Right lobe of liver (tissue), 6 donors: ENCODE data around the gene TMTC1. TPM values are rescaled to one million over a fixed set of nuclear protein-coding genes. Genes with fewer than 3 reads are reported as not detected.

Experiments used
- ATAC-seq, 4 donors: fragments of 200-7000 bp; cut with Tn5 transposase; one replicate each; pipeline ENCODE4 v1.9.1; 2020; ENCODE audit warnings: mild to moderate bottlenecking in 4 of 4, moderate library complexity in 4 of 4
- DNase-seq, 3 donors: peaks; one replicate each; pipeline ENCODE4 v3.0.0-alpha.2; 2020
- H3K27ac ChIP-seq, 3 donors: fragments of 200-600 bp; one replicate each; pipeline ENCODE4 v1.8.0; 2022
- H3K27me3 ChIP-seq, 2 donors: fragments of 200-600 bp; one replicate each; pipeline ENCODE4 v1.8.0; 2022
- H3K36me3 ChIP-seq, 4 donors: fragments of 200-600 bp; sonication (generic) in 1 of 4; one replicate each; pipeline versions ENCODE4 v1.5.1 to v1.8.0; 2017 to 2022; ENCODE audit warnings: control low read depth in 1 of 4
- H3K4me1 ChIP-seq, 4 donors: fragments of 200-600 bp; sonication (generic) in 1 of 4; one replicate each; pipeline versions ENCODE4 v1.5.1 to v1.8.0; 2017 to 2022; ENCODE audit warnings: control low read depth in 1 of 4
- H3K4me3 ChIP-seq, 3 donors: fragments of 200-600 bp; one replicate each; pipeline ENCODE4 v1.8.0; 2022
- H3K9me3 ChIP-seq, 4 donors: fragments of 200-600 bp; sonication (generic) in 1 of 4; one replicate each; pipeline versions ENCODE4 v1.5.1 to v1.8.0; 2017 to 2022; ENCODE audit warnings: control low read depth in 1 of 4
- POLR2A ChIP-seq: fragments of 450-650 bp; IDR thresholded peaks from one replicate; pipeline ENCODE4 v1.6.1; 2017; ENCODE audit warnings: antibody characterized with exemption, mild to moderate bottlenecking
- WGBS: methylation state at CpG from one replicate; pipeline ENCODE4 v1.1.6; 2018; ENCODE audit warnings: low coverage, low lambda C conversion rate; ENCODE audit not compliant: insufficient coverage; ENCODE audit errors: missing lambda C conversion rate; 5-methylcytosine and 5-hydroxymethylcytosine counted together
- intact Hi-C, 2 donors: fragments of 100-400 bp; cut with DNase I; formaldehyde crosslinking; loops; one replicate each; pipeline versions ENCODE4 v1.11.2 to v1.14.1; 2022
- total RNA-seq, 6 experiments: library from RNA; depleted of rRNA in 2 of 6; stranded (reverse); fragments of >200 nt in 2 of 6; fragmentation: NEBNext Ultra II Directional in 3 of 6; extraction: Animal tissue kit (Norgen Biotek cat#: 25700) in 3 of 6; gene quantifications; one replicate each; pipeline versions ENCODE4 v1.1.0 to v1.2.4, GENCODE V29; 2016 to 2023
- TF ChIP-seq, protein P1 (sequence below), 4 donors: fragments of 200-600 bp in 3 of 4; fragments of 450-650 bp in 1 of 4; IDR thresholded peaks; one replicate each; pipeline versions ENCODE4 v1.5.1 to v1.8.0; 2016 to 2022; ENCODE audit warnings: antibody characterized with exemption in 4 of 4, mild to moderate bottlenecking in 2 of 4
- donor health status: DM: no; HTN: yes; CAD: no.
- donor health status: DM: no; HTN: no; CAD: no.
- donor health status: DM: no; HTN: no; CAD: no.
- donor health status: DM: no; HTN: yes; CAD: no.
- donor health status: DM: no; HTN: yes; CAD: no.

The TMTC1 gene
- total RNA-seq, 6 experiments from 2014 or later = 3.0 to 4.2 (median 3.5) TPM

GRCh38 chr12:29563636-29564035 lies 220.1 kb downstream of the TMTC1 start:
- DNase-seq (no peak), ATAC-seq (peak in 1 of 4 donors; percentile 33)
- Histone ChIP-seq H3K36me3 (no peaks in the 10 kb centered on the region), H3K4me3 (no peak overlapping the region), H3K4me1 (peaks cover 0 to 3% (median 0%) of the 10 kb centered on the region in 4 donors), H3K27ac (no peak overlapping the region), H3K27me3 (no peaks in the 10 kb centered on the region), H3K9me3 (no peaks in the 10 kb centered on the region)
- 38% methylated on average over 10 of the region's 10 CpGs for WGBS
- TF ChIP-seq, protein P1, sequence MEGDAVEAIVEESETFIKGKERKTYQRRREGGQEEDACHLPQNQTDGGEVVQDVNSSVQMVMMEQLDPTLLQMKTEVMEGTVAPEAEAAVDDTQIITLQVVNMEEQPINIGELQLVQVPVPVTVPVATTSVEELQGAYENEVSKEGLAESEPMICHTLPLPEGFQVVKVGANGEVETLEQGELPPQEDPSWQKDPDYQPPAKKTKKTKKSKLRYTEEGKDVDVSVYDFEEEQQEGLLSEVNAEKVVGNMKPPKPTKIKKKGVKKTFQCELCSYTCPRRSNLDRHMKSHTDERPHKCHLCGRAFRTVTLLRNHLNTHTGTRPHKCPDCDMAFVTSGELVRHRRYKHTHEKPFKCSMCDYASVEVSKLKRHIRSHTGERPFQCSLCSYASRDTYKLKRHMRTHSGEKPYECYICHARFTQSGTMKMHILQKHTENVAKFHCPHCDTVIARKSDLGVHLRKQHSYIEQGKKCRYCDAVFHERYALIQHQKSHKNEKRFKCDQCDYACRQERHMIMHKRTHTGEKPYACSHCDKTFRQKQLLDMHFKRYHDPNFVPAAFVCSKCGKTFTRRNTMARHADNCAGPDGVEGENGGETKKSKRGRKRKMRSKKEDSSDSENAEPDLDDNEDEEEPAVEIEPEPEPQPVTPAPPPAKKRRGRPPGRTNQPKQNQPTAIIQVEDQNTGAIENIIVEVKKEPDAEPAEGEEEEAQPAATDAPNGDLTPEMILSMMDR (IDR thresholded peaks at IDR 0.05) = no peak
- no peak for TF ChIP-seq POLR2A
- intact Hi-C loops = no loop called here

GRCh38 chr12:29563071-29563470 lies 220.7 kb downstream of the TMTC1 start:
- H3K9me3 ChIP-seq = no peaks in the 10 kb centered on the region
- intact Hi-C loops = no loop called here
- 75% methylated on average over 1 of the region's 1 CpG for WGBS

GRCh38 chr12:29562110-29562804 lies 221.5 kb downstream of the TMTC1 start:
- peaks cover 0 to 3% (median 0%) of the 10 kb centered on the region in 4 donors for H3K4me1 ChIP-seq
- WGBS = 55% methylated on average over 4 of the region's 4 CpGs
- no peaks in the 10 kb centered on the region for H3K27me3 ChIP-seq
- intact Hi-C loops = no loop called here
- H3K27ac ChIP-seq = peak overlapping the region in 1 of 3 donors; percentile 27
- H3K4me3 ChIP-seq = no peak overlapping the region
- TF ChIP-seq, protein P1 (IDR thresholded peaks at IDR 0.05) = no peak
- TF ChIP-seq POLR2A = no peak
- H3K9me3 ChIP-seq = no peaks in the 10 kb centered on the region
- ATAC-seq (peak; percentile 38 to 79 (median 70)), DNase-seq (no peak)
- no peaks in the 10 kb centered on the region for H3K36me3 ChIP-seq

More at GRCh38 chr12:29563071-29563470, 220.7 kb downstream of the TMTC1 start:
- peaks cover 0 to 3% (median 0%) of the 10 kb centered on the region in 4 donors for H3K4me1 ChIP-seq
- no peak overlapping the region for H3K27ac ChIP-seq
- no peak for ATAC-seq
- H3K4me3 ChIP-seq = no peak overlapping the region
- H3K36me3 ChIP-seq = no peaks in the 10 kb centered on the region
- DNase-seq = no peak
- TF ChIP-seq POLR2A = no peak
- TF ChIP-seq, protein P1 (IDR thresholded peaks at IDR 0.05) = no peak
- H3K27me3 ChIP-seq = no peaks in the 10 kb centered on the region

DNA sequence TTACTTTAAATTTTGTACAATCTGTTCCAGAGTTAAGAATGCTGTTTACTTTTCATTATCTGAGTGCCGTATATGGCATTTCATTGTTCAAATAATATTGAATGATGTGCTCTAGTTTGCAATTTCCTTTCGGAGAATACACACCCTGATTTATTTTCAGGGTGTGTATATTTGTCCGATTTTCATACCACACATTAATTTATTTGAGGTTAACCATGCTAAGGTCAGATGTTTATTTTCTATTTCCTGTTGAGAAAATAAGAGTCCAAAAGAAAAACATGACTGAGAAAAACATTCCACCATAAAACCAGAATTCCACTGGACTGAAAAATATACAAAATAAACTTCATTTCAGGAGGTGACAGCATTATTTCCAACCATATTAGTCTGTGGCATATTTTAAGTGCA lies 222.1 kb downstream of the TMTC1 start:
- Histone ChIP-seq H3K4me1 (peaks cover 0 to 3% (median 0%) of the 10 kb centered on the region in 4 donors), H3K4me3 (no peak overlapping the region), H3K27ac (peak overlapping the region in 1 of 3 donors; percentile 27), H3K36me3 (no peaks in the 10 kb centered on the region), H3K9me3 (no peaks in the 10 kb centered on the region), H3K27me3 (no peaks in the 10 kb centered on the region)
- DNase-seq (no peak), ATAC-seq (no peak)
- TF ChIP-seq, protein P1 (IDR thresholded peaks at IDR 0.05) = no peak
- TF ChIP-seq POLR2A = no peak
- intact Hi-C loops = no loop called here
- 51% methylated on average over 3 of the region's 3 CpGs for WGBS
